PC-3 (cell line): ENCODE data around the gene SDK1.

Experiments
- EZH2phosphoT487 ChIP-seq: fragments of 300-600 bp; sonication (generic); IDR thresholded peaks from 2 replicates; pipeline ENCODE4 v1.6.1; 2018; ENCODE audit warnings: mild to moderate bottlenecking, antibody characterized with exemption, low read length, borderline replicate concordance
- TF ChIP-seq, protein P1 (sequence below): fragments of 300-600 bp; sonication (generic); conservative IDR thresholded peaks from 2 replicates; pipeline ENCODE4 v1.5.1; 2017; ENCODE audit warnings: antibody characterized with exemption, low read depth, mild to moderate bottlenecking, low read length

DNA sequence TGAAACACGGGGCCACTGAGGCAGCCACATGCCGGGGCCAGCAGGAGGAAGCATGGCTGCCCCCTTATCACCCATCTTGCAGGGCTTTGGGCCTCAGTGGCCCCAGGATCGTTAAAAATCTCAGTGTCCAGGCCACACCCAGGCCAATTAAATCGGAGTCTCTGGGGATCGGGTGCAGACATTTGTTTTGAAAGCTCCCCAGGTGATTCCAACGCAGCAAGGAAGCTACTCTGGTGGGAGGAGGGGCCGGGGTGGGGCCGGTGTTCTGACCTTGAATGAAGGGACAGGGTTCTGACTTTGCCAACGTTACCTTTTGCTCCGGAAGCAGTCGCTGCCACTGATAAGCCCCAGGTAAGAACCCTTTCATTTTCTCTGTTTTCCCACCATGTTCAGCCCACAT, 968.7 kb downstream of the SDK1 start:
- TF ChIP-seq, protein P1, sequence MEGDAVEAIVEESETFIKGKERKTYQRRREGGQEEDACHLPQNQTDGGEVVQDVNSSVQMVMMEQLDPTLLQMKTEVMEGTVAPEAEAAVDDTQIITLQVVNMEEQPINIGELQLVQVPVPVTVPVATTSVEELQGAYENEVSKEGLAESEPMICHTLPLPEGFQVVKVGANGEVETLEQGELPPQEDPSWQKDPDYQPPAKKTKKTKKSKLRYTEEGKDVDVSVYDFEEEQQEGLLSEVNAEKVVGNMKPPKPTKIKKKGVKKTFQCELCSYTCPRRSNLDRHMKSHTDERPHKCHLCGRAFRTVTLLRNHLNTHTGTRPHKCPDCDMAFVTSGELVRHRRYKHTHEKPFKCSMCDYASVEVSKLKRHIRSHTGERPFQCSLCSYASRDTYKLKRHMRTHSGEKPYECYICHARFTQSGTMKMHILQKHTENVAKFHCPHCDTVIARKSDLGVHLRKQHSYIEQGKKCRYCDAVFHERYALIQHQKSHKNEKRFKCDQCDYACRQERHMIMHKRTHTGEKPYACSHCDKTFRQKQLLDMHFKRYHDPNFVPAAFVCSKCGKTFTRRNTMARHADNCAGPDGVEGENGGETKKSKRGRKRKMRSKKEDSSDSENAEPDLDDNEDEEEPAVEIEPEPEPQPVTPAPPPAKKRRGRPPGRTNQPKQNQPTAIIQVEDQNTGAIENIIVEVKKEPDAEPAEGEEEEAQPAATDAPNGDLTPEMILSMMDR: no peak
- TF ChIP-seq EZH2phosphoT487: no peak
